NK-92 treated with Interleukin-12 subunit alpha and Interleukin-12 subunit beta, amount 100 ng/mL, for 24 hours (cell line): ENCODE measurements around the gene SLC13A5.
"Not testable (repeated sequence)": the region's sequence is repeated elsewhere in the genome, so short reads cannot be mapped to it uniquely, and the experiment has no call there.

Experiments
- DNase-seq: peaks from one replicate; lab custom pipeline; 2025; lab: John Stamatoyannopoulos, UW

SLC13A5 gene

GRCh38 chr17:6684460-6684783, 28.7 kb downstream of the SLC13A5 start:
- no peak for DNase-seq

GRCh38 chr17:6683730-6684459, 29.3 kb downstream of the SLC13A5 start:
- no peak for DNase-seq

- DNase-seq, result no peak
These were observed 30.0 kb downstream of the SLC13A5 start for GRCh38 chr17:6683081-6683684.

- DNase-seq, result no peak
These were observed 30.8 kb downstream of the SLC13A5 start for GRCh38 chr17:6682339-6682738.

- no peak for DNase-seq
These were observed 31.5 kb downstream of the SLC13A5 start for GRCh38 chr17:6681671-6682070.

- no peak for DNase-seq
These were observed 32.0 kb downstream of the SLC13A5 start for GRCh38 chr17:6681176-6681575.

- DNase-seq, result no peak
These were observed 33.9 kb downstream of the SLC13A5 start for GRCh38 chr17:6679241-6679640.

- no peak for DNase-seq
These were observed 35.2 kb downstream of the SLC13A5 start for GRCh38 chr17:6677946-6678345.

GRCh38 chr17:6677158-6677831, 35.9 kb downstream of the SLC13A5 start:
- DNase-seq, result no peak

- DNase-seq, result no peak
These were observed 36.4 kb downstream of the SLC13A5 start for GRCh38 chr17:6676802-6677157.

GRCh38 chr17:6675201-6675825, 37.9 kb downstream of the SLC13A5 start:
- DNase-seq, result no peak

GRCh38 chr17:6674586-6674985, 38.6 kb downstream of the SLC13A5 start:
- no peak for DNase-seq

- no peak for DNase-seq
These were observed 41.7 kb downstream of the SLC13A5 start for GRCh38 chr17:6671431-6671830.

GRCh38 chr17:6670999-6671398, 42.2 kb downstream of the SLC13A5 start:
- no peak for DNase-seq

GRCh38 chr17:6670571-6670970, 42.6 kb downstream of the SLC13A5 start:
- no peak for DNase-seq

GRCh38 chr17:6669479-6670212, 43.5 kb downstream of the SLC13A5 start:
- DNase-seq, result no peak

GRCh38 chr17:6668727-6669425, 44.3 kb downstream of the SLC13A5 start:
- DNase-seq, result no peak

GRCh38 chr17:6668219-6668618, 45.0 kb downstream of the SLC13A5 start:
- no peak for DNase-seq

- DNase-seq, result no peak
These were observed 45.7 kb downstream of the SLC13A5 start for GRCh38 chr17:6667516-6667915.

- DNase-seq, result no peak
These were observed 46.6 kb downstream of the SLC13A5 start for GRCh38 chr17:6666557-6666956.

- peak; percentile 6 for DNase-seq
These were observed 47.1 kb downstream of the SLC13A5 start for GRCh38 chr17:6666077-6666521.

GRCh38 chr17:6663200-6663599, 50.0 kb downstream of the SLC13A5 start:
- DNase-seq, result not testable (repeated sequence)
